T-helper 2 cell treated with Interferon-gamma antibody and Interleukin-4, amounts not matched to agents 5 μg/mL and 100 μg/mL, for 36 hours (primary cell): ENCODE results near the gene CNNM2.
"Not testable (repeated sequence)": the region's sequence is repeated elsewhere in the genome, so short reads cannot be mapped to it uniquely, and the experiment has no call there.

Experiments
- DNase-seq: peaks from one replicate; pipeline ENCODE4 v3.0.0; 2021; ENCODE audit warnings: low spot score
- H3K27ac Mint-ChIP-seq: one replicate; pipeline ENCODE4 v1.8.0; 2021; ENCODE audit warnings: mild to moderate bottlenecking, mixed read lengths
- H3K27me3 Mint-ChIP-seq: one replicate; pipeline ENCODE4 v1.8.0; 2021; ENCODE audit warnings: low read depth, mixed read lengths
- H3K36me3 Mint-ChIP-seq: one replicate; pipeline ENCODE4 v1.8.0; 2021; ENCODE audit warnings: low read depth, mixed read lengths
- H3K4me1 Mint-ChIP-seq: one replicate; pipeline ENCODE4 v1.8.0; 2021; ENCODE audit warnings: low read depth, mixed read lengths
- H3K4me3 Mint-ChIP-seq: one replicate; pipeline ENCODE4 v1.8.0; 2022; ENCODE audit warnings: mild to moderate bottlenecking, moderate library complexity, mixed read lengths
- H3K9me3 Mint-ChIP-seq: one replicate; pipeline ENCODE4 v1.8.0; 2021; ENCODE audit warnings: mixed read lengths

The CNNM2 gene

GRCh38 chr10:102914781-102915180 is 3.3 kb upstream of the CNNM2 start:
- no peaks in the 10 kb centered on the region for H3K9me3 Mint-ChIP-seq
- peak overlapping the region; percentile 75 for H3K4me3 Mint-ChIP-seq
- no peak for DNase-seq
- H3K27ac Mint-ChIP-seq = peak overlapping the region; percentile 79
- peaks cover 5% of the 10 kb centered on the region for H3K36me3 Mint-ChIP-seq
- peaks cover 23% of the 10 kb centered on the region for H3K4me1 Mint-ChIP-seq
- H3K27me3 Mint-ChIP-seq = peaks cover 6% of the 10 kb centered on the region

GRCh38 chr10:102916173-102916572 is 1.9 kb upstream of the CNNM2 start:
- Mint-ChIP-seq H3K36me3 (peaks cover 11% of the 10 kb centered on the region), H3K4me1 (peaks cover 37% of the 10 kb centered on the region), H3K9me3 (no peaks in the 10 kb centered on the region), H3K27me3 (peaks cover 6% of the 10 kb centered on the region), H3K4me3 (peak overlapping the region; percentile 94), H3K27ac (no peak overlapping the region)
- DNase-seq = no peak

GRCh38 chr10:102917314-102917961 is 656 bp upstream of the CNNM2 start:
- peak; percentile 78 for DNase-seq
- H3K36me3 Mint-ChIP-seq = peaks cover 18% of the 10 kb centered on the region
- H3K27ac Mint-ChIP-seq = peak overlapping the region; percentile 90
- peaks cover 6% of the 10 kb centered on the region for H3K27me3 Mint-ChIP-seq
- no peaks in the 10 kb centered on the region for H3K9me3 Mint-ChIP-seq
- peaks cover 46% of the 10 kb centered on the region for H3K4me1 Mint-ChIP-seq
- peak overlapping the region; percentile 94 for H3K4me3 Mint-ChIP-seq

- H3K27me3 Mint-ChIP-seq = peaks cover 6% of the 10 kb centered on the region
- peak overlapping the region; percentile 94 for H3K4me3 Mint-ChIP-seq
- H3K36me3 Mint-ChIP-seq = peaks cover 18% of the 10 kb centered on the region
- H3K27ac Mint-ChIP-seq = peak overlapping the region; percentile 51
- DNase-seq = peak; percentile 49
- no peaks in the 10 kb centered on the region for H3K9me3 Mint-ChIP-seq
- H3K4me1 Mint-ChIP-seq = peaks cover 56% of the 10 kb centered on the region
Measured at GRCh38 chr10:102918817-102919245, 737 bp downstream of the CNNM2 start.

GRCh38 chr10:102919246-102919959 is 1.3 kb downstream of the CNNM2 start:
- no peak for DNase-seq
- peaks cover 55% of the 10 kb centered on the region for H3K4me1 Mint-ChIP-seq
- H3K27ac Mint-ChIP-seq = no peak overlapping the region
- no peaks in the 10 kb centered on the region for H3K9me3 Mint-ChIP-seq
- H3K4me3 Mint-ChIP-seq = peak overlapping the region; percentile 94
- H3K36me3 Mint-ChIP-seq = peaks cover 18% of the 10 kb centered on the region
- peaks cover 6% of the 10 kb centered on the region for H3K27me3 Mint-ChIP-seq

- Mint-ChIP-seq H3K4me3 (peak overlapping the region; percentile 94), H3K36me3 (peaks cover 15% of the 10 kb centered on the region), H3K4me1 (peaks cover 49% of the 10 kb centered on the region), H3K27me3 (peaks cover 5% of the 10 kb centered on the region), H3K27ac (peak overlapping the region; percentile 56), H3K9me3 (no peaks in the 10 kb centered on the region)
- no peak for DNase-seq
Measured at GRCh38 chr10:102919992-102920739, 2.1 kb downstream of the CNNM2 start.

- peaks cover 48% of the 10 kb centered on the region for H3K4me1 Mint-ChIP-seq
- no peaks in the 10 kb centered on the region for H3K9me3 Mint-ChIP-seq
- no peak overlapping the region for H3K27ac Mint-ChIP-seq
- no peaks in the 10 kb centered on the region for H3K27me3 Mint-ChIP-seq
- DNase-seq = no peak
- H3K4me3 Mint-ChIP-seq = no peak overlapping the region
- peaks cover 19% of the 10 kb centered on the region for H3K36me3 Mint-ChIP-seq
Measured at GRCh38 chr10:102923601-102924000, 5.5 kb downstream of the CNNM2 start.

- H3K36me3 Mint-ChIP-seq = peaks cover 8% of the 10 kb centered on the region
- H3K27ac Mint-ChIP-seq = no peak overlapping the region
- H3K4me1 Mint-ChIP-seq = peaks cover 23% of the 10 kb centered on the region
- H3K27me3 Mint-ChIP-seq = no peaks in the 10 kb centered on the region
- no peaks in the 10 kb centered on the region for H3K9me3 Mint-ChIP-seq
- DNase-seq = no peak
- no peak overlapping the region for H3K4me3 Mint-ChIP-seq
Measured at GRCh38 chr10:102926842-102927241, 8.7 kb downstream of the CNNM2 start.

GRCh38 chr10:102927311-102928010 is 9.4 kb downstream of the CNNM2 start:
- Mint-ChIP-seq H3K4me3 (peak overlapping the region; percentile 52), H3K27me3 (no peaks in the 10 kb centered on the region), H3K36me3 (peaks cover 9% of the 10 kb centered on the region), H3K27ac (peak overlapping the region; percentile 62), H3K9me3 (no peaks in the 10 kb centered on the region), H3K4me1 (peaks cover 19% of the 10 kb centered on the region)
- DNase-seq = peak; percentile 29

GRCh38 chr10:102928442-102928841 is 10.3 kb downstream of the CNNM2 start:
- not testable (repeated sequence) for H3K4me3 Mint-ChIP-seq, H3K27ac Mint-ChIP-seq, H3K36me3 Mint-ChIP-seq, DNase-seq, H3K9me3 Mint-ChIP-seq, H3K27me3 Mint-ChIP-seq
- H3K4me1 Mint-ChIP-seq = peaks cover 13% of the 10 kb centered on the region

- Mint-ChIP-seq H3K9me3 (no peaks in the 10 kb centered on the region), H3K4me3 (no peak overlapping the region), H3K36me3 (peaks cover 11% of the 10 kb centered on the region), H3K27me3 (no peaks in the 10 kb centered on the region), H3K27ac (no peak overlapping the region), H3K4me1 (peaks cover 10% of the 10 kb centered on the region)
- no peak for DNase-seq
Measured at GRCh38 chr10:102930720-102931119, 12.6 kb downstream of the CNNM2 start.

GRCh38 chr10:102931643-102932042 is 13.5 kb downstream of the CNNM2 start:
- Mint-ChIP-seq H3K4me1 (peaks cover 19% of the 10 kb centered on the region), H3K4me3 (no peak overlapping the region), H3K36me3 (peaks cover 14% of the 10 kb centered on the region), H3K27ac (no peak overlapping the region), H3K9me3 (no peaks in the 10 kb centered on the region), H3K27me3 (no peaks in the 10 kb centered on the region)
- no peak for DNase-seq

GRCh38 chr10:102935505-102935904 is 17.4 kb downstream of the CNNM2 start:
- Mint-ChIP-seq H3K36me3 (peaks cover 12% of the 10 kb centered on the region), H3K4me1 (peaks cover 17% of the 10 kb centered on the region), H3K27me3 (no peaks in the 10 kb centered on the region), H3K4me3 (peak overlapping the region; percentile 66), H3K9me3 (no peaks in the 10 kb centered on the region), H3K27ac (peak overlapping the region; percentile 80)
- no peak for DNase-seq
